Astrocyte (in vitro differentiated cells and primary cell): ENCODE data around the gene NRROS. TPM values are rescaled to one million over a fixed set of nuclear protein-coding genes. Genes with fewer than 3 reads are reported as not detected.

Experiments used
- DNase-seq: peaks from one replicate; pipeline ENCODE4 v3.0.0-alpha.2; 2010; ENCODE audit warnings: low read depth
- FAIRE-seq: peaks from 2 replicates; lab custom pipeline; 2011; peaks lifted over from hg19 to GRCh38; lab: Jason Lieb, UNC
- H2AFZ ChIP-seq: 2 replicates; pipeline ENCODE4 v1.6.0; 2012; ENCODE audit warnings: low read depth, low read length, inconsistent platforms
- H3K27ac ChIP-seq: 2 replicates; pipeline ENCODE4 v1.5.1; 2011; ENCODE audit warnings: low read depth, low read length, inconsistent platforms
- H3K27me3 ChIP-seq: 2 replicates; pipeline ENCODE4 v1.6.0; 2011; ENCODE audit warnings: low read length, inconsistent platforms; ENCODE audit not compliant: insufficient read depth
- H3K36me3 ChIP-seq: 2 replicates; pipeline ENCODE4 v1.5.1; 2011; ENCODE audit warnings: low read length, inconsistent platforms; ENCODE audit not compliant: insufficient read depth
- H3K4me1 ChIP-seq: 2 replicates; pipeline ENCODE4 v1.5.1; 2011; ENCODE audit warnings: low read length, inconsistent platforms; ENCODE audit not compliant: insufficient read depth
- H3K4me2 ChIP-seq: 2 replicates; pipeline ENCODE4 v1.6.0; 2012; ENCODE audit warnings: low read length, inconsistent platforms
- H3K4me3 ChIP-seq: 2 replicates; pipeline ENCODE4 v1.5.1; 2011; ENCODE audit warnings: low read depth, mild to moderate bottlenecking, low read length, inconsistent platforms; ENCODE audit not compliant: insufficient read depth
- H3K79me2 ChIP-seq: 2 replicates; pipeline ENCODE4 v1.6.0; 2012; ENCODE audit warnings: mild to moderate bottlenecking, low read length, inconsistent platforms; ENCODE audit not compliant: insufficient read depth
- H3K9ac ChIP-seq: 2 replicates; pipeline ENCODE4 v1.6.0; 2012; ENCODE audit warnings: mild to moderate bottlenecking, low read length, inconsistent platforms
- H3K9me3 ChIP-seq: 2 replicates; pipeline ENCODE4 v1.5.1; 2012; ENCODE audit warnings: low read depth, mild to moderate bottlenecking, low read length, inconsistent platforms; ENCODE audit not compliant: insufficient read depth
- H4K20me1 ChIP-seq: 2 replicates; pipeline ENCODE4 v1.6.0; 2012; ENCODE audit warnings: low read length, inconsistent platforms; ENCODE audit not compliant: insufficient read depth
- H3K27ac Mint-ChIP-seq: one replicate; pipeline ENCODE4 v1.8.0; 2021; ENCODE audit warnings: mild to moderate bottlenecking, mixed read lengths; ENCODE audit not compliant: unreplicated experiment
- H3K27me3 Mint-ChIP-seq: one replicate; pipeline ENCODE4 v1.8.0; 2021; ENCODE audit warnings: low read depth, mixed read lengths; ENCODE audit not compliant: unreplicated experiment
- H3K36me3 Mint-ChIP-seq: one replicate; pipeline ENCODE4 v1.8.0; 2021; ENCODE audit warnings: low read depth, mixed read lengths; ENCODE audit not compliant: unreplicated experiment
- H3K4me1 Mint-ChIP-seq: one replicate; pipeline ENCODE4 v1.8.0; 2021; ENCODE audit warnings: low read depth, mixed read lengths; ENCODE audit not compliant: unreplicated experiment
- H3K4me3 Mint-ChIP-seq: one replicate; pipeline ENCODE4 v1.8.0; 2021; ENCODE audit warnings: mild to moderate bottlenecking, moderate library complexity, mixed read lengths; ENCODE audit not compliant: unreplicated experiment
- H3K9me3 Mint-ChIP-seq: one replicate; pipeline ENCODE4 v1.8.0; 2021; ENCODE audit warnings: mild to moderate bottlenecking, mixed read lengths; ENCODE audit not compliant: unreplicated experiment
- CTCF ChIP-seq: IDR thresholded peaks from 2 replicates; pipeline ENCODE4 v1.5.1; 2011; ENCODE audit warnings: low read depth, mild to moderate bottlenecking, inconsistent platforms, low read length, moderate library complexity; ENCODE audit not compliant: insufficient read depth
- EZH2 ChIP-seq: IDR thresholded peaks from 2 replicates; pipeline ENCODE4 v1.6.1; 2012; ENCODE audit warnings: mild to moderate bottlenecking, low read length, inconsistent platforms; ENCODE audit not compliant: insufficient read depth
- total RNA-seq: library from RNA; stranded (reverse); gene quantifications from 2 replicates; pipeline ENCODE4 v1.2.1, GENCODE V29; 2021

NRROS gene
- total RNA-seq, 1 donor from 2014 or later, result not detected

GRCh38 chr3:196603683-196604082 is 35.8 kb upstream of the NRROS start:
- no peak for FAIRE-seq
- no peaks in the 10 kb centered on the region for H3K4me1 ChIP-seq
- Mint-ChIP-seq H3K36me3 (no peaks in the 10 kb centered on the region), H3K9me3 (no peaks in the 10 kb centered on the region), H3K4me3 (no peak overlapping the region), H3K27me3 (peaks cover 13% of the 10 kb centered on the region), H3K4me1 (no peaks in the 10 kb centered on the region), H3K27ac (no peak overlapping the region)
- H4K20me1 ChIP-seq, result no peaks in the 10 kb centered on the region
- DNase-seq, result no peak
- no peaks in the 10 kb centered on the region for H3K9me3 ChIP-seq
- H3K36me3 ChIP-seq, result no peaks in the 10 kb centered on the region
- H3K27me3 ChIP-seq, result peaks cover 13% of the 10 kb centered on the region
- H3K27ac ChIP-seq, result no peak overlapping the region
- no peaks in the 10 kb centered on the region for H3K79me2 ChIP-seq
- no peak overlapping the region for H3K4me3 ChIP-seq
- H2AFZ ChIP-seq, result no peak overlapping the region
- H3K9ac ChIP-seq, result no peak overlapping the region
- no peak overlapping the region for H3K4me2 ChIP-seq
- no peak for TF ChIP-seq CTCF
- no peak for TF ChIP-seq EZH2

GRCh38 chr3:196604548-196604947 is 34.9 kb upstream of the NRROS start:
- Histone ChIP-seq H2AFZ (no peak overlapping the region), H3K4me1 (no peaks in the 10 kb centered on the region), H3K27me3 (peaks cover 13% of the 10 kb centered on the region), H3K79me2 (no peaks in the 10 kb centered on the region), H3K9ac (no peak overlapping the region), H3K36me3 (no peaks in the 10 kb centered on the region), H4K20me1 (no peaks in the 10 kb centered on the region), H3K4me2 (no peak overlapping the region), H3K4me3 (no peak overlapping the region), H3K27ac (no peak overlapping the region), H3K9me3 (no peaks in the 10 kb centered on the region)
- H3K4me3 Mint-ChIP-seq, result no peak overlapping the region
- H3K27me3 Mint-ChIP-seq, result peaks cover 13% of the 10 kb centered on the region
- H3K4me1 Mint-ChIP-seq, result no peaks in the 10 kb centered on the region
- TF ChIP-seq CTCF (no peak), EZH2 (no peak)
- H3K27ac Mint-ChIP-seq, result no peak overlapping the region
- no peaks in the 10 kb centered on the region for H3K36me3 Mint-ChIP-seq
- FAIRE-seq, result no peak
- DNase-seq, result no peak
- H3K9me3 Mint-ChIP-seq, result no peaks in the 10 kb centered on the region

- H4K20me1 ChIP-seq, result no peaks in the 10 kb centered on the region
- no peak overlapping the region for H3K4me3 Mint-ChIP-seq
- TF ChIP-seq EZH2 (no peak), CTCF (no peak)
- no peak overlapping the region for H3K9ac ChIP-seq
- peaks cover 1% of the 10 kb centered on the region for H3K27me3 Mint-ChIP-seq
- no peaks in the 10 kb centered on the region for H3K36me3 Mint-ChIP-seq
- no peaks in the 10 kb centered on the region for H3K4me1 ChIP-seq
- H3K27ac ChIP-seq, result no peak overlapping the region
- peaks cover 4% of the 10 kb centered on the region for H3K4me1 Mint-ChIP-seq
- FAIRE-seq (no peak), DNase-seq (no peak)
- H3K27ac Mint-ChIP-seq, result no peak overlapping the region
- H3K79me2 ChIP-seq, result no peaks in the 10 kb centered on the region
- H3K9me3 ChIP-seq, result no peaks in the 10 kb centered on the region
- no peak overlapping the region for H2AFZ ChIP-seq
- H3K9me3 Mint-ChIP-seq, result no peaks in the 10 kb centered on the region
- no peaks in the 10 kb centered on the region for H3K36me3 ChIP-seq
- peaks cover 8% of the 10 kb centered on the region for H3K27me3 ChIP-seq
- H3K4me2 ChIP-seq, result no peak overlapping the region
- no peak overlapping the region for H3K4me3 ChIP-seq
Observed at GRCh38 chr3:196608693-196609092, 30.8 kb upstream of the NRROS start.
